OCI-M2 (cell line): ENCODE measurements around the gene ME1.
"Not testable (repeated sequence)": the region's sequence is repeated elsewhere in the genome, so short reads cannot be mapped to it uniquely, and the experiment has no call there.

Source experiments
- DNase-seq: peaks from one replicate; lab custom pipeline; 2025; ENCODE audit not compliant: unreplicated experiment; lab: John Stamatoyannopoulos, UW

ME1 gene

DNA sequence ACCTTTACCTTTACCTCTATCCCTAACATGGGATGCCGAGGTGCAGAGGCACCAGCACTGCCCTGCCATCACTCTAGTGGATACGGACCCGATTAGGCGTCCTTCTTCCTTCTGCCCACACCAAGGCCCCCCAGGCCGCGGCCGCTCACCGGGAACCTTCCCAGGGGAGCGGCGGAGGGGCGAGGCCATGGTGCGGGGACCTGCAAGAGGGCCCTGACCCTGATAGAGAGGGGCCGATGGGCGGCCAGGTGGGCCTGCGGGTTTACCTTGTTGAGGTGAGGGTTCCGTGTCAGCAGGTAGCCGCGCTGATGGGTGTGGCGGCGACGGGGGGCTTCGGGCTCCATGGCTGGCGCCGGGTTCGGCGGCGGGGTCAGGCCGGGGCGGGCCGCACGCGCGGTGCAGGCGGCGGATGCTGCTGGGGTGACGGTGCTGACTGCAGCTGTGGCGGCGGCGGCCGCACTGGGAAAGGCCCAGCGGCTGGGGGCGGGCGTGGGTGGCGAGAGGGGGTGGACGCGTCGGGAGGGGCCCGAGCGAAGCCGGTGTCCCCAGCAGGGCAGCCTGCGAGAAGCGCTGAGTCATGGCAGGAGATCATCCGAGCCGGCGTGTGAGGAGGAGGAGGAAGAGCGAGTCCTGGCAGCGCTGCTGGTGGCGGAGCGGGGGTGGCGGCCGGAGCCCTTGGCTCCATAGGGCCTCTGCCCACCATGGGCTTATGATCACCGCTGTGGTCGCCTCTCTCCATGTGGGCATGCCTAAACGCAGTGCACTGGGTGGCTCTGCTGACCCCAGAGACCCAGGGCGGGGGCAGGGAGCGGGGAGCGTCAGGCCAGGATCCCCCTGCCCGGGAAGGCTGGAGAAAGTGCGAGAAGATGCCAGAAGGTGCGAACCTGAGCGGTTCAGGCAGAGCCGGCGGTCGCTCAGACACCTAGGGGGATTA, at the start of gene ME1:
Gene ME1, minus strand, starts transcription at position 441 of the 934 bp plus-strand sequence. Its CDS starts 97 bp downstream, at position 344.
- DNase-seq = no peak

DNA sequence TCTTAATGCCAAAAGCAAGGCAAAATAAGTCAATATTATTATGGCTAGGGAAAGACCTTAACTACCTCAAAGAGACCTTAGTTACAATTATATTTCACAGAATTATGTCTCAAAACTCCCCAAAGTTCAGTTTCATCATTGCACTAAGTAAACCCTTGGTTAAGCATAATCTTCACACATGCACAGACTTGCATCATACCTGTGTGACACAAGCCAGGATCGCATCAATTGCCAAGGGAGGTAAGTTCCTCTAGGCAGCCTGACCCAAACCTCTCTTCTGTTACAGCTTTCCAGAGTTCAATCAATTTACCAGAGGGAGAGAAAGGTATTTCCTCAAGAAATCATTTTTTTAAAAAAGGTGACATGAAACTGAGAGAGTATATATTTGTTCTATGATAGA, 49.6 kb upstream of the ME1 start:
- no peak for DNase-seq

DNA sequence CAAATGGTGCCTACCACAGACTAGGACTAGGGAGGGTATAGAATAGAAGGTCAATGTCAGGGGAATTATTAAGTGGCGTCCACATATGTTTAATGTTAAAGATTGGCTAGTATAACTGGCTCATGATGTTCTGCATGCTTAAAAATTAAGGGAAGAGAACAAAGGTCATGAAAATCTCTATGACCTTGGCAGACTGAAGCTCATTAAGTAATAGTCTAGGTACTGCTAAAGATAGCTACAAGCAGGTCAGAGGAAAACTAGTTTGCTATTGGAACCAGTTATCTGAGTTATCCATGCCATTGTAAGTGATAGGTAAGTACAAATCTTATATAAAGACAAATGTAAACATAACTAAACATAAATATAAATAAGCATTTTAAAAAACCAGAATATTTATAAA, 48.5 kb upstream of the ME1 start:
- no peak for DNase-seq

DNA sequence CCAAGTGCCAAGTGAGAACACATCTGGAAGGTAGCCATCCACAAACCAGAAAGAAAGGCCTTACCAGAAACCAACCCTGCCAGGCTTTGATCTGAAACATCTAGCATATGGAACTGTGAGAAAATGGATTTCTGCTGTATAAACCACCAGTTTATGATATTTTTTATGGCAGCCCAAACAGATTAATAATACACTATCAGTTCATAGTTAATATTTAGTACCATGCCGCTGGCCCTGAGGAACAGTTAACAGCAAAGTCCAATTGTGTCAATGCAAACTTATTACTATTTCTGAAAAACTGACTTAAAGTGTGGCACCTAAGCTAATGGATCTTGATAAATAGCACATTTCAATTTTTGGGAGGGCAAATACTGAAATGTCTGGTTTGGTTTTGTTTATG, 46.1 kb upstream of the ME1 start:
- DNase-seq = no peak

DNA sequence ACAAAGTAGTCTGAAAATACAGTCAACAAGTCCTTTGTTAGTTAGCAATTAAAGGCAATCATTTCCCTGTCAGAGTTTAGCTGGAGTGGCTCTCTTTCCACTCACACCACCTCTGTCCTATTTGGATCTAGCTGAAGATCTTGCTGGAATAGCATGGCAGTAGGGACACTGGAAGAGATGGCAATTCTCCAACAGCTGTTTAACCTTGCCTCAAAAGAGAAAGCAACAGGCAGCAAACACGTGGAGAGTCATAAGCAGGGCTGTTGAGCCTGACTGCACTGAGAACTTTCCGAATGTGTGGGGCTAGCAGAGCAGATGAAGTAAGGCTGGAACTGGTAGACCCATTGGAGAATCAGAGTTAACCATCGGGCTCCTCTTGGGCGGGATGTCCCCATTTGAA, 43.5 kb upstream of the ME1 start:
- DNase-seq = no peak

DNA sequence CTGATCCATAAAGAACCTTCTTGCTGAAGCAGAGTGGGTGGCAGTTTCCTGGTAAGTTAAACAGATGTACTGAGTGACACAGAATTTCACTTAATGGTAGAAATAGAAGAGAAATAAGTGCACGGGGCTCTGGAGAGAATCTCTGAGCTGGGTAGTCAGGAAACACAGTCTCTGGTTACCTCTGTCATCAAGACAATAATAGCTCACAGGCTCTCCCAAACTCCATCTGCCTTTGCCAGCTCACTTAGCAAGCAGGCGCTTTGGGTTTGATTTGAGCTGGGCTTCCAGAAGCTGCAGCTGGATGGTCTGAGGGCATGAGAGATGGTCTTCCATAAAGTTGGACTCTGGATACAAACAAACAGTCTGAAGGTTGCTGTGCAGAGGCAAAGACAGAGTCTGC, 41.9 kb upstream of the ME1 start:
- DNase-seq = no peak

DNA sequence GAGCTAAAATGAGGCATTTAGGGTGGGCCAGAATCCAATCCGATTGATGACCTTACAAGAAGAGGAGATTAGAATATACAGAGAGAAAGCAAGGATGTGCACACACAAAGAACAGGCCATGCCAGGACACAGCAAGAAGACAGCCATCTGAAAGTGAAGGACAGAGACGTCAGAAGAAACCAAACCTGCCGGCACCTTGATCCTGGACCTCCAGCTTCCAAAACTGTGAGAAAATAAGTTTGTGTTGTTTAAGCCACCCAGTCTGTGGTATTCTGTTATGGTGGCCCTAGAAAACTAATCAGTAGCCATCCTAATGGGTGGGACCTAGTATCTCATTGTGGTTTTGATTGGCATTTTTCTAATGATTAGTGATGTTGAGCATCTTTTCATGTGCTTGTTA, 39.7 kb upstream of the ME1 start:
- DNase-seq = no peak

DNA sequence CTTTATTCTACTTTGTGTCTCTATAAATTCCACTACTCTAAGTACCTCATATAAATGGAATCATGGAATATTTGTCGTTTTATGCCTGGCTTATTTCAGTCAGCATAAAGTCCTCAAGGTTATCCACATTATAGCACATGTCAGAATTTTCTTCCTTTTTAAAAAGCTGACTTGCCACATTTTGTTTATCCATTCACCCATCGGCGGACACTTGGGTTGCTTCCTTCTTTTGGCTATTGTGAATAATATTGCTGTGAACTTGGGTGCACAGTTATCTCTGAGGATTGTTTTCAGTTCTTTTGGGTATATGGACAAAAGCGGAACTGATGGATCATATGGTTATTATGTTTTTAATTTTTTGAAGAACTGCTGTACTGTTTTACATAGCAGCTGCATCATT, 39.1 kb upstream of the ME1 start:
- DNase-seq = no peak

DNA sequence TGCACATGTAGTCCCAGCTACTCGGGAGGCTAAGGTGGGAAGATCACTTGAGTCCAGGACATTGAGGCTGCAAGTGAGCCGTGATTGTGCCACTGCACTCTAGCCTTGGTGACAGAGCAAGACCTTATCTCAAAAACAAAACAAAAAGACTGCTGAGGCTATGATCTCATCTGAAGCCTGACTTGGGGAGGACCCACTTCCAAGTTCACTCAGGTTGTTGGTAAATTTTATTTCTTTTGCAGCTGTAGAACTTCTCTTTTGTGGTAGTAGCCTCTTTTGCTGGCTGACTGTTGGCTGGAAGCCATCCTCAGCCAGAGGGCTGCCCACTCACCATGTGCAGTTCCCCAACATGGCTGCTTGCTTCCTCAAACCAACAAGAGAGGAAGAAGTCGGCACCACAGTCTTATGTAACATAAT, 36.8 kb upstream of the ME1 start:
- no peak for DNase-seq

DNA sequence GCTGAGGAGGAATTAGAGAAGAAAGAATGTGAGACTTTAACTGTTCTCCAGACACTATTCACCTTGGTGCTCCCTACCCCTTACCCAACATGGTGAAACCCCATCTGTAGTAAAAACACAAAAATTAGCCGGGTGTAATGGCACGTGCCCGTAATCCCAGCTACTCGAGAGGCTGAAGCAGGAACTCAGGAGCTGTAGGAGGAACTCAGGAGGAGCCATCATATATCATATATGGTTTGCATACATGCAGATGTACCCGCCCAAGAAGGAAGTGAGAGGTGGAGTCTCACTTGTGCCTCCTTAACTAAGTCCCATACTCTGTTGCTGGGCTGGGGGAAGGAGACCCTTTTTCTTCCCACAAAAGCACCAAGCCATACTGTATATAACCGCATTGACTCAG, 35.5 kb upstream of the ME1 start:
- no peak for DNase-seq

DNA sequence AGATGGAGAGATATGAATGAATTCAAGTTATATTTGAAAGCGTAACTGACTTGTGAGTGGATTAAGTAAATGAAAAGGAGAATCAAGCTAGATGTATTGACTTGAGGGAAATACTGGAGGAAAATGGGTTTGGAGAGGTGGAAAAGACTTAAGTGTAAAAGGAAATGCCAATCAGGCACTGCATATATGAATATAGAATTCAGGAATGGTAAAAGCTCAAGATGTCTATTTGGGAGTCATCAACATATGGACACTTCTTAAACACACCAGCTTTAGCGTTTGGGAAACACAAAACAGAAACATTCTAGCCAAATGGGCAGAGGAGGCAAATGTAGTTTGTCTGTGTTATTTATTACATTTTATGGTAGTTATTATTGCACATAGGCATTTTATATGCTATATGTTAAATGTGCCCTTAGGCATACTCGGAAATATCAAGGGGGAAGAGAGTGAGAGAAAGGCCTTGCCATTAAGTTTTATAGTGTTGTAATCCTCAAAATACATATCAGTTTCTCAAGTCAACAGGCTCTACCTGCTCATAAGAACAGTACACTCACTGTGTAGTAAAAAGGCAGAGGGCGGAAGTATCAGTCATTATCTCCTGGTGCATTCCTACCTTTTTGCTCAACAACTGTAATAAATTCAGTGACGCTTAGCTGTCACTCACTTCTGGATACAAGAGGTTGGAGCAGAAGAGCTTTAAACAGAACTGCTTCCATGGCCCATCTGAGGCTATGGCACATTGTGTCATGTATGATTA, 33.7 kb upstream of the ME1 start:
- no peak for DNase-seq

DNA sequence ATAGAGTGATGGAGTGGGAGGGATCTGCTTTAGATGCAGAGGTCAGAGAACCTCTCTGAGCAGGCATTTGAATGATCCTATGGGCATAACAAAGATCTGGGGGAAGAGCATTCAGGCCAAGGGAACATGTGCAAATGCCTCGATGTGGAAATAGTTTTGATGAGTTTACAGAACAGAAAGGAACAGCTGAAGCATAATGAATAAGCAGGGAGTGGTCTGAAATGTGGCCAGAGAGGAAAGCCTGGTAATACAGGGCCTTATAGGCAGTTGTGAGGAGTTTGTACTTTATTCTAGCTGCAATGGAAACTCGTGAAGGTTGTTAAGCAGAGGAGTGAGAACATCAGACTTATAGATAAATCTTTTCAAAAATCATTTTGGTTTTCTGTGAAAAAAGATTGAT, 33.0 kb upstream of the ME1 start:
- no peak for DNase-seq

DNA sequence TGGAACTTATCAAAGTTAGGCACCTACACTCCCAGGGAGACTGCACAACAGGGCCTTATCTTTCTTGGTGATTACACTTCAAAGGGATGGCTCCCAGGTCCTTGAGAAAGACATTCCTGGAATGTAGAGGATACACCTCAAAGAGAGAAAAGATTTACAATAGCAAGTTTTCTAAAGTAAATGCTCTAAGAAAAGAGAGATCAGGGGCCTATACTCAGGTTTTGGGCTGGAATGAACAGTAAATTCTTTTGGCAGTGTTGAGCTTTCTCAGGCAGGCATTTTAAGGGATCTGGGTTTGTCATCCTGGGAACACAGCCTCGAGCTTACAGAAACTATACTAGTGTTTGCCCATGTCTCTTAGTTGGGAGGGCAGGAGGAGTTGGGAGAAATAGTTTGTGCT, 31.7 kb upstream of the ME1 start:
- DNase-seq = no peak

DNA sequence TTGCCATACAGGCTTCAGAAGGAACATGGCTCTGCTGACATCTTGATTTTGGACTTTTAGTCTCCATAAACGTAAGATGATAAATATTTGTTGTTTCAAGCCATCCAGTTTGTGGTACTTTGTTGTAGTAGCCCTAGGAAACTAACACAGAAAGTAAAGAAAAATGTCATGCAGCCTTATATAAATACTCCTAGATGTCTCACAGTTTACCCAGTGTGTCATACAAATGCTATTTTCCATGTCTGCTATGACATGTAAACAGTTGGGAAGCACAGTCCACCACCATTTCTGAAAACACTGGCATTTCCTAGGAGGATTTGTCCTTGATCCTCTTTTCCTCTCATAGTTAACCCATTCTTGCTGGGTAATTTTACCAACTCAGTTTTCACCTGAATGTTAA, 30.6 kb upstream of the ME1 start:
- no peak for DNase-seq

DNA sequence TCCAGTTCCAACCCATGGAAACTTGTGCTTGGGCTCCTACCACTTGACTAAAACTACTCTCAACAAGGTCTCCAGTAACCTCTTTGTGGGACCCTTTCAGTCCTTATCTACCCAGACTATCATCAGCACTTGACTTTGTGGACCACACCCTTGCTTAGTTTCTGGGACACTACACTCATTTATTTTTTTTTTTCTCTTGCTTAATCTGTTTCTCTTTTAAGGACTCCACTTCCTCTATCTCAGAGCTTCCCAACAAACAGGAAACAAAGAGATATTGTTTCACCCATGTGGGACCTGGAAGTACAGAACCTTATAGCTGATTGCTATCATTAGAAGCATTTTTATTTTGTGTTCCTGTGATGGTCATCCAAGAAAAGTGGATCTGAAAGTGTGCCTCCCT, 28.8 kb upstream of the ME1 start:
- no peak for DNase-seq

DNA sequence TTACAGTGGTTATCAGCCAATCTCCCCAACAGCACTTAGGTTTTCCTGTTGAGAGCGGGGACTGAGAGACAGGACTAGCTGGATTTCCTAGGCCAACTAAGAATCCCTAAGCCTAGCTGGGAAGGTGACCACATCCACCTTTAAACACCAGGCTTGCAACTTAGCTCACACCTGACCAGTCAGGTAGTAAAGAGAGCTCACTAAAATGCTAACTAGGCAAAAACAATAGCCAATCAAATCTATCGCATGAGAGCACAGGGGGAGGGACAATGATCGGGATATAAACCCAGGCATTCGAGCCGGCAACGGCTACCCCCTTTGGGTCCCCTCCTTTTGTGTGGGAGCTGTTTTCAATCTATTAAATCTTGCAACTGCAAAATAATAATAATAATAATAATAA, 19.2 kb upstream of the ME1 start:
- DNase-seq = not testable (repeated sequence)

DNA sequence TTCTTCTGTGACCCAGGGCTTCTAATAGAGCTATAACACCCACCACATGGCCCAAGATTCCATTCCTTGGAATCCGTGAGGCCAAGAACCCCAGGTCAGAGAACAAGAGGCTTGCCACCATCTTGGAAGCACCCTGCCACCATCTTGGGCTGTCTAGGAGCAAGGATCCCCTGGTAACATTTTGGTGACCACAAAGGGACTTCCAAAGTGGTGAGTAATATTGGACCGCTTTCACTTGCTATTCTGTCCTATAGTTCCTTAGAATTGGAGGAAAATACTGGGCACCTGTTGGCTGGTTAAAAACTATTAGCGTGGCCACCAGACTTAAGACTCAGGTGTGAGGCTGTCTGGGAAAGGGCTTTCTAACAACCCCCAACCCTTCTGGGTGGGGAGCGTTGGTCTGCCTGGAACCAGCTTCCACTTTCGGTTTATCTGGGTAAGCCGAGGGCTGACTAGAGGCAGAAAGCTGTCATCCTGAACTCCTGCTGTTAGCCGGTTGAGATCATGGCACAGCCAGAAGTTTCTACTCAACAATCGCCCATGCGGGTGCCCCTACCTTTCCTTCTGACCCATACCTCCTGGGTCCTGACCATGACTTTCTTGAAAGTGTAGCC, 13.3 kb upstream of the ME1 start:
- not testable (repeated sequence) for DNase-seq

DNA sequence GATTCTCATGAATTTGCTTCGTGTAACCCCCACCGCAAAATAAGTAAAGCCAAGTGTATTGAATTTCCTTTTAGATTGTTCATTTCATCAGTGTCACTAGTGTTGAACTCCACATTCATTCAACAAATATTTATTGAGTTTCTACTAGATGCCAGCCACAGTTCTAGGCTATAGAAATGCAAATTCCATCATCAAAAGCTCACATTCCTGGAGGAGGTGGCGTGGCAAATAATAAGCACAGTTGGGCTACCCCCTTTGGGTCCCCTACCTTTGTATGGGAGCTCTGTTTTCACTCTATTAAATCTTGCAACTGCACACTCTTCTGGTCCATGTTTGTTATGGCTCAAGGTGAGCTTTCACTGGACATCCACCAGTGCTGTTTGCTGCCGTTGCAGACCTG, 12.7 kb upstream of the ME1 start:
- no peak for DNase-seq

DNA sequence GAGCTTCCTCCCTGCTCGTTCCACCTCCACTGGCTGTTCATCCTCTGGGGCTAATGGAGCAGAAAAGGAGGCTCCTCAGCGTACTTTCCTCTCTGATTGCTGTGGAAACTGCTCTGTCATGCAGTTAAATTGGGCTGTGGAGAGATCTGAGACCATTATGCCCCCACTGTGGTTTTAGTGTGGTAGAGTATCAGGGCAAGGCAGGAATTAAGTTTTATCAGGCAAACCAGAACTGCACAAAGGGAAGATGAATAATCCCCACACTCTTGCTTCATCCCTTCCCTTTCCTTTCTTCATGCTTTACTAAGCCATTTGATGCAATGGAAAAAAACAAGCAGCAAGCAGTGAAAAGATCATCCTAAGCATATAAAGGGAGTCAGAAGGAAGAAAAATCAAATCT, 11.9 kb upstream of the ME1 start:
- DNase-seq = peak; percentile 85

DNA sequence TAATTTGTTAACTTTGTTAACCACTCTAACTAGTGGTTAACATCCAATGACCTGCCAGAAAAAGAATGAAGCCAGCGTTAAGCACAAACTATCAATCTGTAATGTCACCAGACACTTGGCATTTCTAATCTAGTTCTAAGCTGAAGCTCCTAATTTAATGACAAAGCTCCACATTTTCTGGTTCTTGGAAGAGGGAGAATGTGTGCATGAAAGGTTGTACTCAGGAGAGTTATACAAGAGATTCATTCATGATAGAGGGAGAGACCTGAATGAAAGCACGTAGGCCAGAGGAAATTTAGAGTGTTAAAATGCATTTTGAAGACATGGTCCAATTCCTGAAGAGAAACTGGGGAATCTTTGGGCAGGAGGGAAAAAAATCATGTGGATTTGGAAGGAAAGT, 8.3 kb upstream of the ME1 start:
- no peak for DNase-seq

DNA sequence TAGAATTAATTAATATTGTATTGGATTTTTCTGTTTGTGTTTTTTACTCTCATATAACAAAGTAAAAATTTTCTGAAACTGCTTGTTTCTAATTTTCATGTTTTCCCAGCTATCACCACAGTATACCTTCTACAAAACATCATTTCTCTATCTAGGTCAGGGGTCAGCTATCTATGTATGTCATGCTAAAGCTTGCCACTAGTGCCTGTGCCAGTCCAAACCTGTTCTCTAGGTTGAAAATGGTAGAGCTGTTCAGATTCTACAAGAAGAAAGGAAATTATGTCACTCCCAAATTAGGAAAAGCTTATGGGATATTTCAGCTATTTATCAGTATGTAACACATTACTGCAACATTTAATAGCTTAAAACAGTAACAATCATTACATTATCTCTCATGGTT, 5.8 kb upstream of the ME1 start:
- no peak for DNase-seq

DNA sequence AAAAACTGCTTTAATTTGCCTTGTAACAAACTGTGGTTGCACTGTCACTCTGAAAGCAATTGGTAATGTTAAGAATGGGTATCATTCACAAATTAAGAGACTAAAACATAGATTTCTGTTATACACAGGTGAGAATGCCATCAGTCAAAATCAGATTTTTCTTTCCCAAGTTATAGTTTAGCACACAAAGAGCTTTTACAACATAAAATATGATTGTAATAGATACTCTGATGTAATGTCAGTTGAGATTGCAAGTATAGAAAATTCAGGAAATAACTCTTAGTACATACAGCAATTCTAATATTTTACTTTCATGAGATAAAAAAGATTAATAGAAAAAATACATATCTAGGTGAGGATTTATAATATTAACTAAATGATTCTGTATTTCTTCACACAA, 2.3 kb upstream of the ME1 start:
- DNase-seq = no peak
